HepG2 (cell line): ENCODE results near the gene RASSF4. TPM values are rescaled to one million over a fixed set of nuclear protein-coding genes. Genes with fewer than 3 reads are reported as not detected.

Source experiments
- AHR ChIP-seq: IDR thresholded peaks from 2 replicates; pipeline ENCODE4 v1.6.1; 2018; ENCODE audit warnings: missing genetic modification reagents, missing compliant biosample characterization
- FOXC1 ChIP-seq: sonication (generic); formaldehyde crosslinking; IDR thresholded peaks from 2 replicates; pipeline ENCODE4 v1.8.0; 2022; ENCODE audit warnings: mild to moderate bottlenecking, missing genetic modification reagents, borderline replicate concordance
- ISL2 ChIP-seq: sonication (generic); formaldehyde crosslinking; IDR thresholded peaks from 2 replicates; pipeline ENCODE4 v1.5.0; 2020; ENCODE audit warnings: missing genetic modification reagents
- LCORL ChIP-seq, 2 experiments: fragments of 450-650 bp in 1 of 2; sonication (generic) in 1 of 2; formaldehyde crosslinking in 1 of 2; IDR thresholded peaks; 2 replicates each; pipeline versions ENCODE4 v1.5.0 to v1.6.1; 2017 to 2020; ENCODE audit warnings: antibody characterized with exemption in 1 of 2, missing genetic modification reagents in 1 of 2
- NAIF1 ChIP-seq: sonication (generic); formaldehyde crosslinking; IDR thresholded peaks from 2 replicates; pipeline ENCODE4 v1.5.0; 2020; ENCODE audit warnings: mild to moderate bottlenecking, missing genetic modification reagents, borderline replicate concordance
- ONECUT2 ChIP-seq: sonication (generic); formaldehyde crosslinking; IDR thresholded peaks from 2 replicates; pipeline ENCODE4 v1.4.0; 2020; ENCODE audit warnings: missing genetic modification reagents
- PHF8 ChIP-seq: sonication (generic); formaldehyde crosslinking; IDR thresholded peaks from 2 replicates; pipeline ENCODE4 v1.5.0; 2020; ENCODE audit warnings: missing genetic modification reagents
- TEAD2 ChIP-seq: sonication (generic); formaldehyde crosslinking; IDR thresholded peaks from 2 replicates; pipeline ENCODE4 v1.9.0; 2021; ENCODE audit warnings: missing genetic modification reagents
- ZNF20 ChIP-seq: sonication (generic); formaldehyde crosslinking; IDR thresholded peaks from 2 replicates; pipeline ENCODE4 v1.4.0; 2020; ENCODE audit warnings: mild to moderate bottlenecking, moderate library complexity, missing genetic modification reagents
- ZNF282 ChIP-seq: fragments of 450-650 bp; IDR thresholded peaks from 2 replicates; pipeline ENCODE4 v1.6.1; 2018; ENCODE audit not compliant: partially characterized antibody
- ZNF432 ChIP-seq: sonication (generic); formaldehyde crosslinking; IDR thresholded peaks from 2 replicates; pipeline ENCODE4 v1.5.0; 2020; ENCODE audit warnings: missing genetic modification reagents, mild to moderate bottlenecking, borderline replicate concordance
- ZNF598 ChIP-seq: sonication (generic); formaldehyde crosslinking; IDR thresholded peaks from 2 replicates; pipeline ENCODE4 v1.5.1; 2020; ENCODE audit warnings: mild to moderate bottlenecking, missing genetic modification reagents, borderline replicate concordance
- ZNF652 ChIP-seq: IDR thresholded peaks from 2 replicates; pipeline ENCODE4 v1.6.1; 2016; ENCODE audit warnings: low read depth, borderline replicate concordance
- ZNF703 ChIP-seq: sonication (generic); formaldehyde crosslinking; IDR thresholded peaks from 2 replicates; pipeline ENCODE4 v1.5.1; 2020; ENCODE audit warnings: missing genetic modification reagents, mild to moderate bottlenecking, moderate library complexity, borderline replicate concordance
- ZNF737 ChIP-seq: sonication (generic); formaldehyde crosslinking; IDR thresholded peaks from 2 replicates; pipeline ENCODE4 v1.5.0; 2020; ENCODE audit warnings: missing genetic modification reagents, mild to moderate bottlenecking, borderline replicate concordance
- ZNF772 ChIP-seq: sonication (generic); formaldehyde crosslinking; IDR thresholded peaks from 2 replicates; pipeline ENCODE4 v1.5.0; 2020; ENCODE audit warnings: mild to moderate bottlenecking, missing genetic modification reagents
- ZSCAN22 ChIP-seq: sonication (generic); formaldehyde crosslinking; IDR thresholded peaks from 2 replicates; pipeline ENCODE4 v1.4.0; 2020; ENCODE audit warnings: mild to moderate bottlenecking, missing genetic modification reagents
- polyA plus RNA-seq, 8 experiments: library from polyadenylated mRNA; depleted of rRNA in 3 of 8; stranded (reverse) in 7 of 8; unstranded in 1 of 8; fragments of >200 nt; fragmentation: Illumina TruSeq in 4 of 8; extraction: Trizol in 4 of 8; gene quantifications; 2 replicates each; pipeline versions ENCODE4 v1.2.1 to v1.2.3, GENCODE V29; 2011 to 2016; ENCODE audit warnings: low read depth in 4 of 8, missing spikeins in 1 of 8, mixed read lengths in 1 of 8; ENCODE audit not compliant: insufficient read depth in 1 of 8
- total RNA-seq, 5 experiments: library from RNA; depleted of rRNA; stranded (reverse); fragments of >200 nt; fragmentation: Illumina TruSeq; extraction: Trizol; gene quantifications; 2 replicates each; pipeline ENCODE4 v1.2.3, GENCODE V29; 2016; ENCODE audit warnings: low read depth in 1 of 5
- TF ChIP-seq, protein P1 (sequence below): IDR thresholded peaks from 2 replicates; pipeline ENCODE4 v1.6.1; 2016; ENCODE audit warnings: low read depth, missing genetic modification reagents, missing compliant biosample characterization
- TF ChIP-seq, protein P2 (sequence below): sonication (generic); formaldehyde crosslinking; IDR thresholded peaks from 2 replicates; pipeline ENCODE4 v1.5.0; 2020; ENCODE audit warnings: missing genetic modification reagents
- TF ChIP-seq, protein P3 (sequence below): sonication (generic); formaldehyde crosslinking; IDR thresholded peaks from 2 replicates; pipeline ENCODE4 v1.4.0; 2020; ENCODE audit warnings: missing genetic modification reagents

Gene RASSF4
- total and polyA plus RNA-seq, 2 of the 13 experiments (the other 11 are each of a cell fraction or from before 2014, with no cell fraction given) = 34.0 to 51.7 TPM

DNA sequence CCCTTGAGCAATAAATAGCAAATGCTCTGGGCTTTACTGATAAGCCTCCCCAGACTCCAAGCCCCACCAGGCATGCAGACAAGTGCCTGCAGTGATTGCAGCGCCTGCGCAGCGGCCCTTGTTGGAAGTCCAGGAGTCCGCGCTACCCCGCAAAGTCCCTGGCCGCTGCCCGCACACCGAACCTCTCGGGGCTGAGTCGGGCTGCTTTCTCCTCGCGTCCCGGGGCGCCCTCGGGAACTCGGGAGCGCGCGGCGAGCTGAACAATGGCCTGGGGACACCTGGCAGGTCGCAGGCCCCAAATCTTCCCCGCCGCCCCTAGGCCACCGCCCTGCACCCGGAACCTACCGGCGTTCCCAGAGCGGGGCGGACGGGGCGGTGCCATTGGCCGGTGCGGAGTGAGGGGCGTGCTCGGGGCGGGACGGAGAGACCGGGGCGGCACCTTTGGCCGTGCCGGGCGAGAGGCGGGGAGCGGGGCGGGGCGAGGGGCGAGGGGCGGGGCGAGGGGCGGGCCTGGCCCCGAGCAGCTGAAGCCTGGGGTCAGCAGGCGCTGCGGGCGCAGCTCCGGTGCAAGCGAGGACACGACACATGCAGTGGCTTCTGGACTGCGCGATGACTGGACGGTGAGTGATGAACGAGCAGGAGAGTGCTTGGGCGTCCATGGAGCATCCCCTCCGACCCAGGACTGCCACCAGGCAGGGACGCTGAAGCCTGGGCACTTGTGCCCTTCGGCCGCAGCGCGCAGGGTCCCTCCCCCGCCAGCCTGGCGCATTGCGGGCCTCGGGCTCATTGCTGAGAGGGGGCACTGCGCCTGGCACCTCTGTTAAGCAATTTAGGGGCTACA, at the start of gene RASSF4 (continued):
- TF ChIP-seq FOXC1 (CRISPR knock-in tag) (peak; percentile 84; the same call in 1 of the 2 replicates), ZNF772 (CRISPR knock-in tag) (peak; percentile 72; the same call in 1 of the 2 replicates), ZNF703 (CRISPR knock-in tag) (no peak), NAIF1 (no peak), ISL2 (CRISPR knock-in tag) (no peak), ZNF282 (no peak), TEAD2 (CRISPR knock-in tag) (no peak), PHF8 (CRISPR knock-in tag) (peak; percentile 98), ZNF598 (no peak), ZNF737 (CRISPR knock-in tag) (no peak), ZNF20 (CRISPR knock-in tag) (no peak), ZNF432 (CRISPR knock-in tag) (no peak), LCORL (IDR thresholded peaks at IDR 0.05) (0 out of 2 replicates have a peak, but pooled peaks have one; percentile 15), LCORL (CRISPR knock-in tag; IDR thresholded peaks at IDR 0.05) (peak; percentile 82), ZSCAN22 (no peak), ZNF652 (CRISPR knock-in tag) (no peak), ONECUT2 (no peak), AHR (CRISPR knock-in tag) (0 out of 2 replicates have a peak, but pooled peaks have one; percentile 52)
- TF ChIP-seq, protein P1, sequence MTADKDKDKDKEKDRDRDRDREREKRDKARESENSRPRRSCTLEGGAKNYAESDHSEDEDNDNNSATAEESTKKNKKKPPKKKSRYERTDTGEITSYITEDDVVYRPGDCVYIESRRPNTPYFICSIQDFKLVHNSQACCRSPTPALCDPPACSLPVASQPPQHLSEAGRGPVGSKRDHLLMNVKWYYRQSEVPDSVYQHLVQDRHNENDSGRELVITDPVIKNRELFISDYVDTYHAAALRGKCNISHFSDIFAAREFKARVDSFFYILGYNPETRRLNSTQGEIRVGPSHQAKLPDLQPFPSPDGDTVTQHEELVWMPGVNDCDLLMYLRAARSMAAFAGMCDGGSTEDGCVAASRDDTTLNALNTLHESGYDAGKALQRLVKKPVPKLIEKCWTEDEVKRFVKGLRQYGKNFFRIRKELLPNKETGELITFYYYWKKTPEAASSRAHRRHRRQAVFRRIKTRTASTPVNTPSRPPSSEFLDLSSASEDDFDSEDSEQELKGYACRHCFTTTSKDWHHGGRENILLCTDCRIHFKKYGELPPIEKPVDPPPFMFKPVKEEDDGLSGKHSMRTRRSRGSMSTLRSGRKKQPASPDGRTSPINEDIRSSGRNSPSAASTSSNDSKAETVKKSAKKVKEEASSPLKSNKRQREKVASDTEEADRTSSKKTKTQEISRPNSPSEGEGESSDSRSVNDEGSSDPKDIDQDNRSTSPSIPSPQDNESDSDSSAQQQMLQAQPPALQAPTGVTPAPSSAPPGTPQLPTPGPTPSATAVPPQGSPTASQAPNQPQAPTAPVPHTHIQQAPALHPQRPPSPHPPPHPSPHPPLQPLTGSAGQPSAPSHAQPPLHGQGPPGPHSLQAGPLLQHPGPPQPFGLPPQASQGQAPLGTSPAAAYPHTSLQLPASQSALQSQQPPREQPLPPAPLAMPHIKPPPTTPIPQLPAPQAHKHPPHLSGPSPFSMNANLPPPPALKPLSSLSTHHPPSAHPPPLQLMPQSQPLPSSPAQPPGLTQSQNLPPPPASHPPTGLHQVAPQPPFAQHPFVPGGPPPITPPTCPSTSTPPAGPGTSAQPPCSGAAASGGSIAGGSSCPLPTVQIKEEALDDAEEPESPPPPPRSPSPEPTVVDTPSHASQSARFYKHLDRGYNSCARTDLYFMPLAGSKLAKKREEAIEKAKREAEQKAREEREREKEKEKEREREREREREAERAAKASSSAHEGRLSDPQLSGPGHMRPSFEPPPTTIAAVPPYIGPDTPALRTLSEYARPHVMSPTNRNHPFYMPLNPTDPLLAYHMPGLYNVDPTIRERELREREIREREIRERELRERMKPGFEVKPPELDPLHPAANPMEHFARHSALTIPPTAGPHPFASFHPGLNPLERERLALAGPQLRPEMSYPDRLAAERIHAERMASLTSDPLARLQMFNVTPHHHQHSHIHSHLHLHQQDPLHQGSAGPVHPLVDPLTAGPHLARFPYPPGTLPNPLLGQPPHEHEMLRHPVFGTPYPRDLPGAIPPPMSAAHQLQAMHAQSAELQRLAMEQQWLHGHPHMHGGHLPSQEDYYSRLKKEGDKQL (CRISPR knock-in tag) = no peak
- TF ChIP-seq, protein P2, sequence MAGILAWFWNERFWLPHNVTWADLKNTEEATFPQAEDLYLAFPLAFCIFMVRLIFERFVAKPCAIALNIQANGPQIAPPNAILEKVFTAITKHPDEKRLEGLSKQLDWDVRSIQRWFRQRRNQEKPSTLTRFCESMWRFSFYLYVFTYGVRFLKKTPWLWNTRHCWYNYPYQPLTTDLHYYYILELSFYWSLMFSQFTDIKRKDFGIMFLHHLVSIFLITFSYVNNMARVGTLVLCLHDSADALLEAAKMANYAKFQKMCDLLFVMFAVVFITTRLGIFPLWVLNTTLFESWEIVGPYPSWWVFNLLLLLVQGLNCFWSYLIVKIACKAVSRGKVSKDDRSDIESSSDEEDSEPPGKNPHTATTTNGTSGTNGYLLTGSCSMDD (CRISPR knock-in tag) = no peak
- TF ChIP-seq, protein P3, sequence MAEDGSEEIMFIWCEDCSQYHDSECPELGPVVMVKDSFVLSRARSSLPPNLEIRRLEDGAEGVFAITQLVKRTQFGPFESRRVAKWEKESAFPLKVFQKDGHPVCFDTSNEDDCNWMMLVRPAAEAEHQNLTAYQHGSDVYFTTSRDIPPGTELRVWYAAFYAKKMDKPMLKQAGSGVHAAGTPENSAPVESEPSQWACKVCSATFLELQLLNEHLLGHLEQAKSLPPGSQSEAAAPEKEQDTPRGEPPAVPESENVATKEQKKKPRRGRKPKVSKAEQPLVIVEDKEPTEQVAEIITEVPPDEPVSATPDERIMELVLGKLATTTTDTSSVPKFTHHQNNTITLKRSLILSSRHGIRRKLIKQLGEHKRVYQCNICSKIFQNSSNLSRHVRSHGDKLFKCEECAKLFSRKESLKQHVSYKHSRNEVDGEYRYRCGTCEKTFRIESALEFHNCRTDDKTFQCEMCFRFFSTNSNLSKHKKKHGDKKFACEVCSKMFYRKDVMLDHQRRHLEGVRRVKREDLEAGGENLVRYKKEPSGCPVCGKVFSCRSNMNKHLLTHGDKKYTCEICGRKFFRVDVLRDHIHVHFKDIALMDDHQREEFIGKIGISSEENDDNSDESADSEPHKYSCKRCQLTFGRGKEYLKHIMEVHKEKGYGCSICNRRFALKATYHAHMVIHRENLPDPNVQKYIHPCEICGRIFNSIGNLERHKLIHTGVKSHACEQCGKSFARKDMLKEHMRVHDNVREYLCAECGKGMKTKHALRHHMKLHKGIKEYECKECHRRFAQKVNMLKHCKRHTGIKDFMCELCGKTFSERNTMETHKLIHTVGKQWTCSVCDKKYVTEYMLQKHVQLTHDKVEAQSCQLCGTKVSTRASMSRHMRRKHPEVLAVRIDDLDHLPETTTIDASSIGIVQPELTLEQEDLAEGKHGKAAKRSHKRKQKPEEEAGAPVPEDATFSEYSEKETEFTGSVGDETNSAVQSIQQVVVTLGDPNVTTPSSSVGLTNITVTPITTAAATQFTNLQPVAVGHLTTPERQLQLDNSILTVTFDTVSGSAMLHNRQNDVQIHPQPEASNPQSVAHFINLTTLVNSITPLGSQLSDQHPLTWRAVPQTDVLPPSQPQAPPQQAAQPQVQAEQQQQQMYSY (CRISPR knock-in tag) = no peak
